GM18868 (cell line): ENCODE data around the gene PADI1.

ENCODE experiments used
- ATAC-seq: cut with Tn5 transposase; IDR thresholded peaks from one replicate; pipeline ENCODE4 v1.9.1; 2021; ENCODE audit warnings: mild to moderate bottlenecking, moderate library complexity; ENCODE audit not compliant: unreplicated experiment

Gene PADI1

DNA sequence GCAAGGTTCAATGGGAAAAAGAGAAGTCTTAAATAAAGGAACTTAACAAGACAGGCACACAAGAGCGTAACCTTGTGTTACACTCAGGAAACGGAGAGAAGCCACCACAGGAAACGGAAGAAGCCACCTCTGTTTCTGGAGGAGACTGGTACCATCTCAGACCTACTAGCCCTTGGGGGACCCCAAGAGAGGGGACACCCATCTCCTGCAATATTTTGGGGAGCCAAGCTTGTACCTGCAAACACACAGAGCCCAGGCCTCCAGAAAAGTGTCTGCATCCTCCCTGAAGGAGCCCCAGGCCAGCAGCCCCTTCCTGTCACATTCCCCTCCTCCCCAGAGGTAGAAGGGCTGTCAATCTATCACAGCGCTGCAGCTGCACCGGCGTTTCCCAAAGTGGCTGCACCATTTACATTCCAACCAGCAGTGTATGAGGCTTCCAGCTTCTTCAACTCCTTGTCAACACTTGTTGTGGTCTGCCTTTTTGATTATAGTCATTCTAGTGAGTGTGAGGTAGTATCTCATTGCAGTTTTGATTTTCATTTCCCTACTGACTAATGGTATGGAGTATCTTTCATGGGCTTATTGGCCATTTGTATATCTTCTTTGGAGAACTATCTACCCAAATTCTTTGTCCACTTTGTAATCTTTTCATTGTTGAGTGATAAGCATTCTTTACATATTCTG lies 23.0 kb upstream of the PADI1 start:
- ATAC-seq = no peak

DNA sequence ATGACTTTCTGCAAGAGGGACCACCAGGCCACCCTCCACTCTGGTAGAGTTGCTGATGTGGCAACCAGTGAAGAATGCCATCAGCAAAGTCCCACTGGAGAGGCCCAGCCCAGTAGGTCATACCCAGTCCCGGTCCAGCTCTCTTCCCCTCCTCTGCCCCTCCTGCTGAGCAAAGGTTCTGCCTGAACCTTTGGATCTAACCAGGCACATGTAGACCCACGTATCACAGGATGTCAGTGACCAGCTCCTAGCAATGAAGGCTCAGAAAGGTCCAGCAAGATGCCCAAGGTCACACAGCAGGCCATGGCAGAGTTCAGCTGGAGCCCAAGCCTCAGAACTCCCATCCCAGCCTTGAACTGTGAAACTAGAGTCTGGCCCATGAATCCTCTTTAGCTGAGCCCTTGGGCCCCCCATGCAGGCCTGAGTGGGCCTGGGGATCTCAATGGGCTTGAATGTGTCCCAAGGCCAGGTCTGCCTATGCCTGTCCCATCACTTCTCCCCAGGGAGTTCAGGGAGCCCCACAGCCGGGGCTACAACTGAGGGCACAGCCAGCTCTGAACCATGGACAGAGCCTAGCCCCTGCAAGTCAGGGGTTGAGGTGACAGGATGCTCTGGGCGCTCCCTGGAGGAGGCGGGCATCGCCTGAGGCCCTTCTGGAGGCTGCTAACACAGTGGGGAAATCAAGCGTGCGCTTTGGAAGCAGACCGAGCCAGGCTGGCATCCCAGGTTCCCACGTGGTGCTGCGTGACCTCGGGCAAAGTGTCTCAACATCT lies 21.4 kb upstream of the PADI1 start:
- no peak for ATAC-seq

DNA sequence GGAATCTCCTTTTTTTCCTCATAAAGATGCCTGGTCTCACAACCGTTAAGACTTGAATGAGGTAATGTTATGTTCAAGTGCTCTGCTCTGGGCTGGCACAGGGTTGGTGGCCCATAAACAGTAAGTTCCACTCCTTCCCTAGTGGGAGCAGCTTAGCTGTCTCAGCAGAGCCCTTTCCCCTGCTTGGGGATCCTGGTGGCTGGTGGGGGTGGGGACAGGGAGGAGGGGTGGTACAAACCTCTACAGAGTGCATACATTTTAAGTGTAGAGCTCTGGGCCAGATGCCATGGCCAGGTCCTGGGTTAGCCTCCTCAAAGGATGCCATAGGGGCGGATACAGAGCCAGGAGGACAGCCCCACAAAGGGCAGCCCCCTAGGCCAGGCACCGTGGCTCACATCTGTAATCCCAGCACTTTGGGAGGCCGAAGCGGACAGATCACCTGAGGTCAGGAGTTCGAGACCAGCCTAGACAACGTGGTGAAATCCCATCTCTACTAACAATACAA lies 20.7 kb upstream of the PADI1 start:
- no peak for ATAC-seq

DNA sequence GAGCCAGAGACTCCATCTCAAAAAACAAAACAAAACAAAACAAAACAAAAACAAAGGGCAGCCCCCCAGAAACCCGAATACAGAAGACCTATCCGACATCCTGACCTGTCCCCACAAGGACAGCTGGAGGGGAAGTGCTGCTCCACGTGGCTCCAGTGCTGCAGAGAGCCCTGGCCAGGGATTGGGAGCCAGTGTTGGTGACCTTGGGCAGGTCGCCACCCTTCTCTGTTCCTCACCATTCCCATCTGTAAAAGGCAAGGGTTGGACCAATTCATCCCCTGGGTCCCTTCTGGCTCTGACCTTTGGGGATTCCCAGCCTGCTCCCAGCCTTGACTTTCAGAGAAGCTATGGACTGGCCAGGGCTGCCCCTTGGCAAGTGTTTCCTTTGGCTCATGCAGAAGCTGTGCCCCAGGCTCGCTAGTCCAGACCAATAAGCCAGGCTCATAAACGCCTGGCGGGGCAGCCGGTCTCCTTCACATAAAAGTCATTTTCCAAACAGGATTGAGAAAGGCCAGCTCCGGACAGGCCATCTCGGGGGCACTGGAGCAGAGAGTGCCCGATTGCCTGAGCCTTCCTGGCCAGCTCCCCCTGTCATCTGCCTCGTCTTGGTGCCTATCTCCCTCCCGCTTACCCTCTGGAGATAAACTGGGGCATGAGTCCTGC lies 20.0 kb upstream of the PADI1 start:
- no peak for ATAC-seq

DNA sequence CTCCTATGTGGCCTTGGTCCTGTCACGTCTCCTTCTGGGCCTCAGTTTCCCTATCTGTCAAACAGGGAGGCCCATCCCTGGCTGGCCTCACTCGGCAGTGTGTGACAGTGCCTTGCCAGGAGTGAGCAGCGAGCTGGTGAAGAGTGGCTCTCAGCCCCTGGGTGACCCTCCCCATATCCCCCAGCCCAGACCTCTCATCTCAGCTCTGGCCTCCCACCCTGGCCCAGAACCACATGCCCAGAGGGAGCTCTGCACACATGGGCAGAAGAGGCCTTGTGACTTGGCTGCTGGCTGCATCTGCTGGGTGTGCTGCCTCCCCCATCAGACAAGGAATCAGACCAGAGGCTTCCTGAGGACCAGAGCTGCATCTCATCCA lies 19.5 kb upstream of the PADI1 start:
- no peak for ATAC-seq

- no peak for ATAC-seq
Observed at GRCh38 chr1:17186216-17186909, 18.6 kb upstream of the PADI1 start.

DNA sequence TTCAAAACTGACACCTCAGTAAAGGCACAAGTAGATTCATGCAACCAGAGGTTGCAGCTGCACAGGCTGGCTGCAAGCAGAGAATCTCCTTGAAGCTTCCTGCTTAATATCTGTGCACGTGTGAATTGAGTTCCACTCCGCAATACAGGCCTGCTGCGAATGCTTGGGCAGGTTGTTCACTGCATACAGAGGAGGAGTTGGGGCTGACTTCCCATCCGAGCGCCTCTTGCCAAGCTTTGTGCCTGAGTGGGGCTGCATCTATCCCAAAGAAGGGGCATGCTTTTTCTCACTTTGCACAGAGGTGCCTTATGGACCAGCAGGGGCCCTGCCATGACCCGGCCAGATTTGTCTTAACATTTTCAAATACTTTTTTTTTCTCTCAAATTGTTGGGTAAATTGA lies 17.9 kb upstream of the PADI1 start:
- no peak for ATAC-seq

- ATAC-seq = no peak
Observed at GRCh38 chr1:17188217-17188616, 16.7 kb upstream of the PADI1 start.

- ATAC-seq = no peak
Observed at GRCh38 chr1:17188889-17189631, 15.9 kb upstream of the PADI1 start.

DNA sequence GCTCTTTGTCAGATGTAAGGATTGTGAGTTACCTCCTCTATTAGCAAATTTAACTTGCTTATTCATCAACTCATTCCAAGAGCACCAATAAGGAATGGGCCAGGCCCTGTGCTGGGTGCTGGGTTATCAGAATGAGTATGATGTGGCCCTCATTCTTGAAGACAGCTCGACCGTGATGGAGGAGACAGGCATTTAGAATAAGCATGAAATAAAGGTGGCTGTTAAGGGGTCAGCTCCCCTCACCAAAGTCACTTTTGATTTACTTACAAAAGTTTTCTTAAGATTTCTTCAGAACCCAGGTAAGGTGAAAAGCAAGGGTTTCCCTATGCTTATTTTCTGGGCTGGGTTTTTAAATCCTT lies 15.3 kb upstream of the PADI1 start:
- no peak for ATAC-seq

DNA sequence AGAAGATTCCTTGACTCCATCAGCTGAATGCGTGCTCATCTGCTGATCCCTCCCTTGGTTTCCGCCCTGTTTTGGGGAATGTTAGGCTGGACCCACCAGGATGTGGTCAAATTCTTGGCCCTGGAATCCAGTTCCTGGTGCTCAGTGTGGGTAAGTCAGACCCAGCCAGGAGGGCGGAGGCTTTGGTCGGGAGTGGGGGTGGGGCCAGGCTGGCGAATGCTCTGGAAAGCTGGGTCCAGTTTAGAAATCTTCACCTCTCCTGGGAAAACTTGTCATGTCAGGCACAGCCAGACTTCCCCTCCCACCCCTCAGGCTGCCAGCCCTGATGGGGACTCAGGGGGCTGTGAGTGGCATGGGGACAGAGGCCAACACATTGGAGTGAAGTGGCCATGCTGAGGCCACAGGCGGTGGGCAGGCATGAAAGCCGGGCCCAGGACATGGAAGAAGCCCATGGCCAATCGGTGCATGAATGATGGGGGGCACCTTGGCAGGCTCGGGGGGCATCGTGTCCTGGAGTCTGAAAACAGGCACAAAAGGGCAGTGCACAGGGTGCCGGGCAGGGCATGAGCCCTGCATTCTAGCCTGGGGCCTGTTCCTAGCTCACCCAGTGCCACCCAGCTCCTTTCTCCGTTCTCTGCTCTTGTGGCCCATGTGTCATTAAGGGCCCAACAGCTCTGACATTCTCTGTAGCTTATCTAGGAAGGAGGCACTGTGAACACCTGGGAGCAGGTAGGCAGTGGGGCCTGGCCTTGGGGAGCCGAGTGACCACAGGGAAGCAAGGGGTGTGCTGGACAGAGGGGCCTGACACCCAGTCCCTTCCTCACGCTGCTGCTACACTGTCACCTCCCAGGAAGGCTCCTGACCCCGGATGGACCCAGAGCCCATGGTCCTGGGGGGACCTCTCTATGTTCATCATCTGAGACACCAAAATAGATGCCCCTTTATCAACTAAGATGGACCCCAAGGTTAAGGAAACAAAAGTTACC lies 14.6 kb upstream of the PADI1 start:
- no peak for ATAC-seq

- ATAC-seq = no peak
Observed at GRCh38 chr1:17191990-17192242, 13.0 kb upstream of the PADI1 start.

DNA sequence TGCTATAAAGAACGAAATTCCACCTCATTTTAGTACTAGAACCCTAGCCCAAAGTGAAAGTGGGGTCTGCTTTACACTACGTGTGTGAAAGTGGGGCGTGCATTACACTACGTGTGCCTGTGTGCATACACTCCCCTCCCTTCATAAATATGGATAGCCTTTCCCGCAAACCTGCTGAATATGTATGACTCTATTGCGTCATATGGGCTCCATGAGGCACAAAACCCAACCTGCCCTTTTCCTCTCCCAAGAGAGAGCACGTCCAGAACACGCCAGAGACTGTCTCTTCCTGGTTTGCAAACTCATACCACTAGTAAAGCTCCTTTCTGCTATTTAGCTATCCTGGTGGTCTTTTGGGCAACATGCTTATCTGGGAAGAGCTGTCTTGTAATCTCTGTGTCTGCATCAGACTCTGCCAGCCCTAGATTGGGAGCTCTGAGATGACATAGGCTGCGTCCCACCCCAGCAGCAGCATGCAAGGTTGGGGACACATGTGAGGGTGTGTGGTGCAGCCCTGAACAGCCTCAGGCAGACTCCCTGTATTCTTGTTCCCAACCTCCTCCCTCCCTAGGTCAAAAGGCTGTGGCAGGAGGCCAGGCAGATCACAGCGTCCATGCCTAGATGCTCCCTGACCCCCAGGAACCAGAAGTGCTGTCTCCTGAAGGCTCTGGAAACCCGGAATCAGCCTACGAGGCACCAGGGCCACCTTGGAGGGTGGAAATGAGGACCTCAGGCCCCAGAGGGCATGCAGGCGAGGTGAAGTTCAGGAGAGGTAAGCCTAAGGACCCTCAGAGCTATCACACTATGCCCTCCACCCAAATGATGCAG lies 12.3 kb upstream of the PADI1 start:
- no peak for ATAC-seq

DNA sequence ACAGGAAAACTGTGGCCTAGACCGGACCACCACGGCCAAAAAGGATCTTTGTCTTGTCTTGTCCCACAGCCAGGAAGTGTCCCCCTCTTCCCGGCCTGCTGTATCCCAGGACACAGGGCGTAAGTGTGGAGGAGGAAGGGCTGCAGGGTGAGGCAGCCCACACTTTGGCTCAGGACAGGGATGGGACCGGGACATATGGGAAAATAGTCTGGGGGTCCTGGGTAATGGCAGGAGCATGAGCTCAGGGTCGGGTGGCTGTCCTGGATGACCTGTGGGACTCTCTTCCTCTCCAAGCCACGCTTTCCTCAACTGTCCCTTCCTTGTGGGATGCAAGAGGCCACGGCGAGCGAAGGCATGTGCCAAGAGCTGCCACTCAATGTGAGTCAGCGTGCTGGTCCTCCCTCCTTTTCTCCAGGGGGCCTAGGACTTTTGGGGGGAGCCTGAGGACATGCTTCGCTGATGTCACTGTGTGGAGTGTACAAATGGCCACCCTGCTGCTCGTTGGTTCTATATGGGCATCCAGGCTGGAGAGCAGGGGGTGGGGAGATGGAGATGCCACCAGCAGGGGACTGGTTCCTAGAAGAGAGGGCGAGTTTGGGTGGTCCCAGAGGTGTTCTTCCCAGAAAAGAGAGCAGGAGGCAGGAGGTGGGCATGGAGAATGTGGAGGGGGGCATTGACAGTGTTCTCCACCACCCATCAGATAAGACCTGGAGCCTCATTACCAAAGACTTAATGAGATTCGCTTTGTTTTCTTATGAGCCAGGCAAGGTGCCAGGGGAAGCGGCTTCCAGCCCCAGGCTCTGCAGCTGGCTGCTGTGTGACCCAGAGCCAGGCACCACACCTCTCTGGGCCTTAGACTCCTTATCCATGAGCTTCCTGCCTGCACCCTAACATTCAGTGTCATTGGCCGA lies 11.5 kb upstream of the PADI1 start:
- no peak for ATAC-seq

DNA sequence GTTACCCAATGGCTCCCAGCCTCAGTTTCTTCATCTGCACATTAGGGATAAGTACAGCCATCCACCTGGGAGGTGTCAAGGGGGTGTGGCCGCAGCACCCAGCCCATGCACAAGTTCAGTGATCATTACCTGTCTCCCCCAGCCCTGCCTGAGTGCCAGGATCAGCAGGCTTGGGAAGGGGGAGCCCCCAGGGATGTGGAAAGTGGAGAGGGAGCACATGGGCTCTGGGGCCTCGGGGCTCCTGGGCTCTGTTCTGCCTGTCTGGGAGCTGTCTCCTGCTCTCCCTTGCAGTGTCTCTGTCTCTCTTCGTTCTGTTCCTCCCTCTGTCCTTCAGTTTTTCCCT lies 10.8 kb upstream of the PADI1 start:
- no peak for ATAC-seq

GRCh38 chr1:17194615-17195528 lies 10.1 kb upstream of the PADI1 start:
- ATAC-seq = no peak

DNA sequence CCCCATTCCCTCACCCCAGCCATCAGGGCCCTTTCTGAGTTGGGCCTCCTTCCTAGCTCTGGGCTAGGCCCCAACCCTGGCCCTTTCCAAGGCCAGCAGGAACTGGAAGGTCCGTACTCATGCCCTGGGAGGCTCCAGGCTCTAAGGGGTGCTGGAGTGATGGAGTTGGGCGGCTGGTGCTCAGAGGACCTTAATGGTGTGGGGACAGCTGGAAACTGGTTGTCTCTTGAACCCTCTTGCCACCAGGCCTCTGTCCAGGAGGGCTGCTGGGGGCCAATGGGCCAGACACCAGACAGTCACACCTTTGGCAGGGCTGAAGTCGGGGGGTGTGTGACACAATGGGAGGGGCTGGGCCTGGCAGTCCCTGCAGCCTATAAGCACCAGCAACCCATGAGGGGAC lies 9.2 kb upstream of the PADI1 start:
- no peak for ATAC-seq
